ENCODE measurements around the gene LDLRAP1. TPM values are rescaled to one million over a fixed set of nuclear protein-coding genes. Genes with fewer than 3 reads are reported as not detected.

The LDLRAP1 gene
- total RNA-seq, 1 donor from 2014 or later = 23.4 TPM

GRCh38 chr1:25618433-25618808, 75.0 kb downstream of the LDLRAP1 start:
- no peak for DNase-seq (ENCODE audit: low spot score)
- ATAC-seq = no peak

Other genes starting within 250 kb of the LDLRAP1 start
- 26.5 TPM for gene TMEM50A, start 205.3 kb upstream of the LDLRAP1 start, total RNA-seq
- 0.65 TPM for gene RHCE, start 122.8 kb upstream of the LDLRAP1 start, total RNA-seq
- 34.0 TPM for gene MACO1, start 112.7 kb upstream of the LDLRAP1 start, total RNA-seq
- 39.4 TPM for gene MAN1C1, start 73.2 kb downstream of the LDLRAP1 start, total RNA-seq